T-helper 2 cell treated with Interferon-gamma antibody and Interleukin-4, amounts not matched to agents 100 ng/mL and 5 ng/mL, for 36 hours (primary cell): ENCODE results near the gene VAV2. TPM values are rescaled to one million over a fixed set of nuclear protein-coding genes. Genes with fewer than 3 reads are reported as not detected.
"Not testable (repeated sequence)": the region's sequence is repeated elsewhere in the genome, so short reads cannot be mapped to it uniquely, and the experiment has no call there.

ENCODE experiments used
- intact Hi-C: fragments of 100-400 bp; cut with micrococcal nuclease; formaldehyde crosslinking; loops from one replicate; pipeline ENCODE4 v1.15.1; 2023
- total RNA-seq: library from RNA; stranded (reverse); gene quantifications from 2 replicates; pipeline ENCODE4 v1.2.3, GENCODE V29; 2022

The VAV2 gene
- total RNA-seq, 1 donor from 2014 or later: 7.3 TPM

- intact Hi-C loops: no loop called here
Observed at GRCh38 chr9:133971981-133972941, 19.9 kb downstream of the VAV2 start.

- intact Hi-C loops: no loop called here
Observed at GRCh38 chr9:133971121-133971951, 20.8 kb downstream of the VAV2 start.

DNA sequence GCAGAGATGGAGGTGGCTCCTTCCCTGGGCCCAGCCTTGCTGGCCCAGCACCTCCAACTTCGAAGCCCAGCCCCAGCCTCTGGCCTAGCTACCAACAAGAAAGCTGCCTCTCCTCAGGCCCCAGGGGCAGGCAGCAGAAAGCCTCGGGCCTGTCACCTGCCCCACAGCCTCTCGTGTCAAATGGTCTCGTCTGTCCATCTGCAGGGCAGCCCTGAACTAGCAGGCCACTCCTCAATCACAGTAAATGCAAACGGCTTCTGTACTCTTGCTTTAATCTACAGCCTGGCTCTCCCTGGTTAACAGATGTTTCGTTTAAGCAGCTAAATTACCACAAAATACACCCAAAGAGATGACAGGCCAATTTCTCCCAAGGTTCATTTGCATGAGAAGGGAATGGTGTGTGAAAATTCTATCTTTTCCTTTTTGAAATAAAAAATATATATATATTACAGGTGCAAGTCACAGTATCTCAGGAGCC, 21.5 kb downstream of the VAV2 start:
- intact Hi-C loops: no loop called here

GRCh38 chr9:133969681-133970580, 22.2 kb downstream of the VAV2 start:
- intact Hi-C loops: no loop called here

DNA sequence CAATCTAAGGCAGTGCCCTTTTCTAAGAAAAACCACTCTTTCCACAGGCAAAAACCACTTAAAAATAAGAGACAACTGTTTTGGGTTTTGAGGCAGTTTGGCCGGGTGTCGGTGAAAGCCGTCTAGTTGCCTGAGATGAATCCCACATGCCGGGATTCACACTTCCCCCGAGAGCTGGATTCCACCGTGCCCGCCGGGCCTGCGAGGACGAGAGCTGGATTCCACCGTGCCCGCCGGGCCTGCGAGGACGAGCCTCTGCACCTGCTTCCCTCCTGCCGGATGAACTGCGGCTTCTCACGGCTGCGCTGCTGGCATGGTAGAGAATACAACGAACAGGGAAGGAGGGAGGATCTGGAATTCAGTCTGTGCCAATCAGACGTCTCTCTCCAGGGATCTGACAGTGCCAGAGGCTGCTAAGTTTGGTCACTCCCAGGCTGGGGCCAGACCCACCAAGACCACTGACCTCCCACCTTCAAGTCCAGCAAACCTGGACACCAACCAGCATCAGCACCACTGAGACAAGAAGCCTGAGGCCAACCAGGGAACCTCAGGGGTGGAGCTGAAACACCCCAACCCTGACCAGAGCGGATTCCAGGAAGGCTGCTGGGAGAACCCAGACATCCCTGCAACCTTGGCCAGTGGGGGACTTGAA, 23.0 kb downstream of the VAV2 start:
- intact Hi-C loops: no loop called here

DNA sequence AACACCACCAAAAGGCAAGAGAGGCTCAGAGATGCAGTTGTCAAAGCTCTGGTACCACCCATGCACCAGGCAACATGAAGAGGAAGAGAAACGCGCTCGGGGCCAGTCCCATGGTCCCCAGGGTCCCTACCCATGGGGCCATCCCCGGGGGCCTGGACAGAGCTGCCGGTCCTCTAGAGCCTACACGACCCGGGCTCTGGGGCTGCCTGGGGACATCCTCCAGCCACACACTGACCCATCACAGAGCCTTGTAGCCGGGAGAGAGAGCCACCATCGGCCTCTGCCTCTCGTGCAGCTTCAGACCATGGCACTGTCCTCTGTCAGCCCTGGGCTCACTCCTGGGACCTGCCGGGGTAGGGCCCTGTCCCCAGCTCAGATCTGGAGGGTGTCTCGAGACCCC, 23.7 kb downstream of the VAV2 start:
- intact Hi-C loops: no loop called here

- intact Hi-C loops: no loop called here
Observed at GRCh38 chr9:133967024-133967741, 24.9 kb downstream of the VAV2 start.

- intact Hi-C loops: no loop called here
Observed at GRCh38 chr9:133964463-133964862, 27.7 kb downstream of the VAV2 start.

GRCh38 chr9:133963166-133963565, 29.0 kb downstream of the VAV2 start:
- intact Hi-C loops: no loop called here

DNA sequence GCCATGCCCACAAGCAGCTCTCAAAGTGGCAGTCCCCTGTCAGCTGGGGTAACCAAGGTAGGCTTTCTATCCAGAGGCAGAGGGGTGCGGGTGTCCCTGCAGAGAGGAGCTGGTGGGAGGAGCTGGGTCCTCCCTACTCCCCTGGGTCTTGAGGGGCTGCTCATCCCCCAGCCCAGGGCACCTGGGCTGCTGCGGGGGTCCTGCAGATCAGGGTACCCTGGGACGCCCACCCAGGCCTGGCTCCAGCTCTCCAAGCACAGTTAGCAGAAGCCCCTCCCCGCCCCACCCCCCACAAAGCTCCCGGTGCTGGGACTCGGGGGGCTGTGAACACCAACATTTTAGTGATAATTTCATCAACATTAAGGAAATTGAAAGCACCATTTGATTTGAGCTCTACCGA, 29.8 kb downstream of the VAV2 start:
- intact Hi-C loops: no loop called here

GRCh38 chr9:133961226-133962165, 30.6 kb downstream of the VAV2 start:
- intact Hi-C loops: no loop called here

- intact Hi-C loops: no loop called here
Observed at GRCh38 chr9:133960568-133961129, 31.5 kb downstream of the VAV2 start.

DNA sequence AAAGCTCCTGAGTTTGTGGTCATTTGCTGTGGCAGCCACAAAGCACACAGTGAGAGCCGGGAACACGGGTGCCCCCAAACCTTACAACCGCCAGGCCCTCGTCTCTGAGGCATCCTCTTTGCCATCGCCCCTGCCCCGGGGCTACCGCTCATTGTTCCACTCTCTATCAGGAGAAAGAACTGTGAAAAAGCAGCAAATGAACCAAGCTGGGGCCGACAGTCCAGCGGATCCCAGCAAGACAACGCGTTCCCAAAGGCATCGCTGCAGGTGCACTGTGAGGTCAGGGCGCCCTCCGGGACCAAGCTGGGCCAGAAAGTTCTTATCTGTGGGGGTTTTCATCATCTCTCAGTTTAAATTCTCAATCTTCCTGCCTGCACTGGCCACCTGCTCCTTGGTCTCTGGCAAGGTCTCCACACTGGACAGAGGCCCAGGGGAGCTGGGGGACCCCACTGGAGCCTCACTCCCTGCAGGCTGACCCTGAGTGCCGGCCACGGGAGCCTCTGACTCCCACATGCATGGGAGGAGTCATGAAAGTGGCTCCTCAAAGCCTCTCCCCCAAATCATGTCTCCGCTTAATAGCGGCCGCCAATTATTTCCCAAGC, 32.1 kb downstream of the VAV2 start:
- intact Hi-C loops: no loop called here

DNA sequence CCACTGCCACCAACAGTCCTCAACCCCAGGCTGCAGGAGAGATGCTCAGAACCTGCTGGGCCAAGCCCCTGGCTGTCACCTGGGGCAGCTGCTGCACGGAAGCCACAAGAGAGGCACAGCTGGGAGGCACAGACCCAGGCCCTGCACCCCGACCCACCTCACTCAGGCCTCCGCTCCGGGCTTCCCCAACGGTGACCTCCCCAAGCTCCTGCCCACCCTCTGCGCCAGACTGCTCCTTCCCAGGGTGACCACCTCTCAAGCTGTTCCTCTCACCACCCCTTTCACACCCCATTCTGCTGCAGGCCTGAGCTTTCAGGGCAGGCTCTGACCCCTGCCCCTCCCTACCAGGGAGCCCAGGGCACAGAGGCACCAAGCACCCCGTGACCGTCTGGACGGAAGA, 33.0 kb downstream of the VAV2 start:
- intact Hi-C loops: no loop called here

DNA sequence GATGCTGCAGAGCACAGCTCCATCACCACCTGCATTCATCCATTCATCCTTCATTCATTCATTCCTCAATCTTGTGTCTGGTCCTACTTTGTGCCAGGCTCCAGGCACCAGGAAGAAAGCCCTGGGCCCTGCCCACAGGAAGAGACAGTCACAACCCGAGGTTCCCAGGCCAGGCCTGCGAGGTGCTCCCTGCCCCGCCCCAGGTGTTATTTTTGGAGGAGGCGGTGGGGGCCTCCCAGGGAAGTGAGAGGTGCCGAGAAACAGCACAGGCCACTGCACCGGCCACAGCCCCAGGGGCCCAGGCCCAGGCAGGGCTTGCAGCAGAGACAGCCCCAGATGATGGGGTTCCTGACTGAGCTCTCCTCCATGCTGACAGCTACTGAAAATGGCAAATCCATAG, 33.4 kb downstream of the VAV2 start:
- intact Hi-C loops: no loop called here

GRCh38 chr9:133957772-133958171, 34.4 kb downstream of the VAV2 start:
- intact Hi-C loops: not testable (repeated sequence)

DNA sequence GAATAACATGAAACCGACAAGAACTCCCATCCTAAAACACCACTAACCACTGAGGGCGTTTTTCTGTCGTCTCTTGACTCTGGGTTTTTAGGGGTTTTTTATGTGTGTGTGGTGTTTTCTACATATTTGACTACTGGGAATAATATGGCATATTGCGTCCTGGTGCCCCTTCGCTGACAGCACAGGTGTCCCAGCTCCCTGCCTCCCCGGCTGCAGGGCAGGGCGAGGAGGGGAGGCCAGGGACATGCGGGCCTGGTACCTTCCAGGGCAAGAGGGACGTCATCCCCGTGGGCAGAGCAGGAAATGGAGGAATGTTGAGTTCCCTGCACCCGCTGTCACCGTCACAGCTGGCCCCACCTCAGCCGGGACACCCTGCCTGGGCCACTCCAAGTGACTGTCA, 34.8 kb downstream of the VAV2 start:
- intact Hi-C loops: no loop called here

GRCh38 chr9:133956520-133957076, 35.5 kb downstream of the VAV2 start:
- intact Hi-C loops: no loop called here
